Skeletal muscle satellite cell (primary cell): ENCODE results near the gene SLC26A4.
"Not testable (repeated sequence)": the region's sequence is repeated elsewhere in the genome, so short reads cannot be mapped to it uniquely, and the experiment has no call there.

Source experiments
- H3K27me3 ChIP-seq: 2 replicates; pipeline ENCODE4 v1.7.0; 2013; ENCODE audit warnings: low read length; ENCODE audit not compliant: control insufficient read depth, insufficient read depth
- H3K36me3 ChIP-seq: 2 replicates; pipeline ENCODE4 v1.7.0; 2013; ENCODE audit warnings: mild to moderate bottlenecking, control low read depth, low read length; ENCODE audit not compliant: insufficient read depth
- H3K4me1 ChIP-seq: 2 replicates; pipeline ENCODE4 v1.7.0; 2013; ENCODE audit warnings: low read length; ENCODE audit not compliant: control insufficient read depth, insufficient read depth
- H3K4me2 ChIP-seq: 2 replicates; pipeline ENCODE4 v1.7.0; 2013; ENCODE audit warnings: mild to moderate bottlenecking, low read length
- H3K4me3 ChIP-seq: 2 replicates; pipeline ENCODE4 v1.7.0; 2013; ENCODE audit warnings: low read length
- H3K9ac ChIP-seq: 2 replicates; pipeline ENCODE4 v1.7.0; 2013; ENCODE audit warnings: mild to moderate bottlenecking, low read depth, low read length, moderate library complexity
- H3K9me3 ChIP-seq: replicated peaks from 2 replicates; pipeline ENCODE4 v1.7.0; 2013; ENCODE audit warnings: mild to moderate bottlenecking, control low read depth, low read length

SLC26A4 gene

DNA sequence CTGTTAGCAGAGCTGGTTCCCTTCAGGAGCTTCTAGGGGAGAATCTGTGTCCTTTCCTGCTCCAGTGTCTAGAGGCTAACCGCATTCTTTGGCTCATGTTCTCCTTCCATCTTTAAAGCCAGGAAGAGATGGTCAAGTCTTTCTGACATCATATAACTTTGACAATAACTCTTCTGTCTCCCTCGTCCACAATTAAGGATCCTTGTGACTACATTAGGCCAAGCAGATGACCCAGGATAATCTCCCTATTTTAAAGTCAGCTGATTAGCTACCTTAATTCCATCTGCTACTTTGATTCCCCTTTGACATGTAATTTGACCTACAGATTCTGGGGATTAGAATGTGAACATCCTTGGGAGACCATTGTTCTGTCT, 28.1 kb upstream of the SLC26A4 start:
- Histone ChIP-seq H3K4me3 (no peak overlapping the region), H3K9me3 (no peaks in the 10 kb centered on the region), H3K9ac (no peak overlapping the region), H3K27me3 (no peaks in the 10 kb centered on the region), H3K4me2 (no peak overlapping the region), H3K4me1 (no peaks in the 10 kb centered on the region), H3K36me3 (no peaks in the 10 kb centered on the region)

DNA sequence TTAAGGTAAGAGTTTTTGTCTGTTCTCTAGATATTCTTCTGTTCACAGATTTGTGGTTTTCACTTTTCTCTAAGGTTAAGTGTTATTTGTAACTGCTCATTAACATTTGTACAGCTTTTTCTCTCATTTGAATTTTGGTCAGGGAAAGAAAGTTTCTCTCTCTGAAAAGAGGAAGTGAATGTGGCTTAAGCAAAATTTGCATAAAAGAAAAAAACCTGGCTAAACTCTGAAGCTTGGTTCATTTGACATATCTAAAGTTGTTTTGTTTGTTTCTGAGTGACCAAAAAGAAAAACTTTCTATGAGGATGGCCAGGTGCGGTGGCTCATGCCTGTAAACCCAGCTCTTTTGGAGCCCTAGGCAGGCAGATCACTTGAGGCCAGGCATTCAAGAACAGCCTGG, 22.0 kb upstream of the SLC26A4 start:
- H3K4me1 ChIP-seq: peaks cover 8% of the 10 kb centered on the region
- H3K27me3 ChIP-seq: no peaks in the 10 kb centered on the region
- no peaks in the 10 kb centered on the region for H3K9me3 ChIP-seq
- H3K4me3 ChIP-seq: no peak overlapping the region
- H3K4me2 ChIP-seq: no peak overlapping the region
- no peak overlapping the region for H3K9ac ChIP-seq
- H3K36me3 ChIP-seq: no peaks in the 10 kb centered on the region

DNA sequence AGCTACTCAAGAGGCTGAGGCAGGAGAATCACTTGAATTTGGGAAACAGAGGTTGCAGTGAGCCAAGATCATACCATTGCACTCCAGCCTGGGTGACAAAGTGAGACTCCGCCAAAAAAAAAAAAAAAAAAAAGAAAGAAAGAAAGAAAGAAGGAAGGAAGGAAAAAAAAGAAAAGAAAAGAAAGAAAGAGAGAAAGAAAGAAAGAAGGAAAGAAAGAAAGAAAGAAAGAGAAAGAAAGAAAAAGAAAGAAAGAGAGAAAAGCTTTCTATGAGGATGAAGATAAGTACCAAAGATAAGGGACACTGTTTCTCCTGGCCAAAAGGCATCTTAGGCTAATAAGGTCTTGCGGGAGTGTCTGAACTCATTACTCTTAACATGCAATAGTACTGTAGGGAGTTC, 21.6 kb upstream of the SLC26A4 start:
- not testable (repeated sequence) for H3K27me3 ChIP-seq, H3K4me3 ChIP-seq, H3K4me1 ChIP-seq, H3K9me3 ChIP-seq, H3K9ac ChIP-seq, H3K4me2 ChIP-seq, H3K36me3 ChIP-seq

DNA sequence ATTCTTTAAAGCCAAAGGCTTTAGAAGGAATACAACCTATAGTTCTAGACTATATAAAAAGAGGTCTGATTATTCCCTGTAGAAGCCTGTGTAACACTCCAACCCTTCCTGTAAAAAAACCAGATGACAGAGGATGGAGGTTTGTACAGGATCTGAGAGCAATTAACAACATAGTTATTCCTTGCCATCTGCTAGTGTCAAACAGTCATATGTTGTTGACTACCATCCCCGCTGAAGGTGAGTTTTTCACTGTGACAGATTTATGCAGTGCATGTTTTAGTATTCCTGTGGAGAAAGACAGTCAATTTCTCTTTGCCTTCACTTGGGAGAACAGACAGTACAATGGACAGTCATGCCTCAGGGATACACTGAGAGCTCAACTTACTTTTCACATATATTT, 19.0 kb upstream of the SLC26A4 start:
- H3K4me1 ChIP-seq: peaks cover 8% of the 10 kb centered on the region
- H3K4me3 ChIP-seq: no peak overlapping the region
- H3K36me3 ChIP-seq: no peaks in the 10 kb centered on the region
- H3K9ac ChIP-seq: no peak overlapping the region
- no peaks in the 10 kb centered on the region for H3K27me3 ChIP-seq
- H3K4me2 ChIP-seq: no peak overlapping the region
- H3K9me3 ChIP-seq: no peaks in the 10 kb centered on the region

DNA sequence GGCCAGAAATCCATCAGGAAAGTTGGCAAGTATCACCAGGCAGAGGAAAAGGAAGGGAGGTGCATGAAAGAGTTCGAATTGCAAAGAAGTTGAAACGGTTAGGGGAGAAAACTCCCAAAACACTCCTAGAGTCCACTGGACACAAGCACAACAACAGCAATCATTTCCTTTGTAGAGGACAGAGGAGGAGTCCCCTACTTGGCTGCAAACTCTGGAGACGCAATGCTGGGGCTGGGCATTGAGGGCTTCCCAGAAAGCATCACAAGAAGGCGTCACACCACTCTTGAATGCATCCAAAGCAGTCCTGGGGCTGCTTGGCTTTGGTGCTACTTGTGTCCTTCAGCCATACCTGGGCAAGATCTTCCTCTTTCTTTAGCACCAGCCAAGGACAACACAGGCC, 18.1 kb upstream of the SLC26A4 start:
- Histone ChIP-seq H3K9me3 (no peaks in the 10 kb centered on the region), H3K4me2 (no peak overlapping the region), H3K36me3 (no peaks in the 10 kb centered on the region), H3K27me3 (no peaks in the 10 kb centered on the region), H3K9ac (no peak overlapping the region), H3K4me3 (no peak overlapping the region), H3K4me1 (peaks cover 8% of the 10 kb centered on the region)

DNA sequence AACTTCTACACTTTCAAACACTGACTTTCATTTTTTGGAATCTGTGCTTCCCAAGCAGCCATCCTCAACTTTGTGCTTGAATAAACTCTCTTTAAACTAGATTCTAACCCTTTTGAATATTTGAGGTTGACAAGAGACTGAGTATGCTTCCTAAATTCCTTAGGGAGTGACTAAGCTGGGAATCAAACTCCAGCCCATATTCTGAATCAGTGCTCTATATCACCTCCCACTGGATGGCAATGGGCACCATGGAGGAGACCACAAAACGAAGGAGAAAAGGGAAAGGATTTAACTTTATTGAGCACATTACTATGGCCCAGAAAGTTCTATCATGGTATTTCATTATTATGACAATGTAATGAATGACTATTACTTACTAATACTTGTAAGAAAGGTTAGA, 17.2 kb upstream of the SLC26A4 start:
- Histone ChIP-seq H3K27me3 (no peaks in the 10 kb centered on the region), H3K4me2 (no peak overlapping the region), H3K36me3 (no peaks in the 10 kb centered on the region), H3K4me3 (no peak overlapping the region), H3K9ac (no peak overlapping the region), H3K4me1 (peaks cover 8% of the 10 kb centered on the region), H3K9me3 (no peaks in the 10 kb centered on the region)

DNA sequence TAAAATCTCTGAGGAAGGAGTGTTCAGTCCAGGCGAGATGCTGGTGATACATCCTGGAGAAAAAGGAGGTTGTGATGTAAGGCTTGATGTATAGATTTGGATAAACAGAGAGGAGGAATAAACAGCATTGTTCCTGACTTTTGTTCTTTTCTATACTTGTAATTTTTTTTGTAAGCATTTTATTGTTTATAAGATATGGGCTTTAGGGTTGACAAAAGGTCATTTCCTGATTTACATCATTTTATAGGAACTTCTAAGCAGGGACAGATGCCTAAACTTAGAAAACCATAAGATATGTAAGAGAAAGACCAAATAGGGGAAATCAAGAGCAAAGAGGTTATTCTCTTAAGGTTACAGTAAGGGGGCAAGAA, 16.7 kb upstream of the SLC26A4 start:
- Histone ChIP-seq H3K4me1 (peaks cover 8% of the 10 kb centered on the region), H3K27me3 (no peaks in the 10 kb centered on the region), H3K9ac (no peak overlapping the region), H3K4me3 (no peak overlapping the region), H3K36me3 (no peaks in the 10 kb centered on the region), H3K4me2 (no peak overlapping the region), H3K9me3 (no peaks in the 10 kb centered on the region)

DNA sequence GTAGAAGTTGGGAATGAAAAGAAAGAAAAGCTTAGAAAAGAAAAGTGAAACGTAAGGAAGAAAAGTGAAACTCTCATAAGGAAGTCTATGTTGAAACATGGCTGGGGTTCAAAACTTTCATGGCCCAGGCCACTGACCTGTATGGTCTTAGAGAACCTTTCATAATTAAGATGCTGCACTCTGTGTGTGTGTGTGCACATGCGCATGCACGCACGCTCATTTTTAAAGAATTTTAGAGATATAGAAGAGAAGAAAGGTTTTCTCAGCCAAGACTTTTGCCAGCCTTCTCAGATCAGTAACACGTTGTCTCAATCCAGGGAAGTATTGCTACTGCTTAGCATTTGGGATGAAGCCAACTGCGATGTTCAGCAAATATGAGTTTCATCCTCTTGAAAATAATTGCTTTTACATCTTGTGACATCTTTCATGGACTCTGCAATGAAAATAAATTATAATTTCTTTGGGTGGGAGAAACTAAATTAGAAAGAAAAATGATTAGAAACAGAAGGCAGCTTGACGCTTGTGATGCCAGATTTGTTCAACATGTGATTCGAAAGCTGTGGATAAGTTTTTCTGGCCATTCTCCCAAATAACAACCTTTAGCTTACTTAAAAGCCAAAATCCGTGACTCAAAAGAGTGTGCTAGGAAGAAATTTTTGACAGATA, 16.2 kb upstream of the SLC26A4 start:
- Histone ChIP-seq H3K9ac (no peak overlapping the region), H3K9me3 (no peaks in the 10 kb centered on the region), H3K4me1 (peaks cover 8% of the 10 kb centered on the region), H3K4me3 (no peak overlapping the region), H3K4me2 (no peak overlapping the region), H3K27me3 (no peaks in the 10 kb centered on the region), H3K36me3 (no peaks in the 10 kb centered on the region)

DNA sequence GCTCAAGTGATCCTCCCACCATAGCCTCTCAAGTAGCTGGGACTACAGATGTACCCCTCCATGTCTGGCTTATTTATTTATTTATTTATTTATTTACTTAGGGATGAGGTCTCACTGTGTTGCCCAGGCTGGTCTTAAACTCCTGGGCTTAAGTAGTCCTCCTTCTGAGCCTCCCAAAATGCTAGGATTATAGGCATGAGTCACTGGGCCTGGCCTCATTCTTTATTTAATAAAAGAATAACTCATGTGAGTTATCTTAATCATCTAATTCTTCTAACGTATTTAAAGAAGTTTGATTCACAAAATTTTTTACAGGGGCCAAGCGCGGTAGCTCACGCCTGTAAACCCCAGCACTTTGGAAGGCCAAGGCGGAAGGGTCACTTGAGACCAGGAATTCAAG, 8.0 kb upstream of the SLC26A4 start:
- no peaks in the 10 kb centered on the region for H3K9me3 ChIP-seq
- H3K27me3 ChIP-seq: no peaks in the 10 kb centered on the region
- no peaks in the 10 kb centered on the region for H3K4me1 ChIP-seq
- H3K9ac ChIP-seq: no peak overlapping the region
- H3K4me3 ChIP-seq: no peak overlapping the region
- H3K36me3 ChIP-seq: no peaks in the 10 kb centered on the region
- no peak overlapping the region for H3K4me2 ChIP-seq

DNA sequence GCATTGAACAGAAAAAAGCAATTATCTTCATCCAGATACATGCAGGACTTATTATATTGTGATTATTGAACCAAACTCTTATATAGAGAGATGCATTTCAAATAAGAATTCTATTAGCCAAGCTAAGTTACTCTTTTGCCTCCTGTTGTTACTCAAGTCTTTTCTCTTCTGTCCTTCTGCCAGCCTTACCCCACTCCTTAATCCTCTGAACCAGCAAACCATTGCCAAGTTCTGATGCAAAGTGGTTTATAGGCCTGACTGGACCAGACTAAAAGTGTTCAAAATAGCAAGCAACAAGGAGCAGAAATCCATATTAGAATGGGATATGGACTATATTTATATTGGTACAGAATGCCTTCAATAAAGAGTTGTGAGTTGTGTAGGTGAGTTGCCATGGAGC, 2.2 kb upstream of the SLC26A4 start:
- H3K27me3 ChIP-seq: peaks cover 47% of the 10 kb centered on the region
- no peak overlapping the region for H3K4me3 ChIP-seq
- peaks cover 21% of the 10 kb centered on the region for H3K4me1 ChIP-seq
- H3K9me3 ChIP-seq: no peaks in the 10 kb centered on the region
- no peak overlapping the region for H3K4me2 ChIP-seq
- H3K36me3 ChIP-seq: no peaks in the 10 kb centered on the region
- H3K9ac ChIP-seq: no peak overlapping the region

DNA sequence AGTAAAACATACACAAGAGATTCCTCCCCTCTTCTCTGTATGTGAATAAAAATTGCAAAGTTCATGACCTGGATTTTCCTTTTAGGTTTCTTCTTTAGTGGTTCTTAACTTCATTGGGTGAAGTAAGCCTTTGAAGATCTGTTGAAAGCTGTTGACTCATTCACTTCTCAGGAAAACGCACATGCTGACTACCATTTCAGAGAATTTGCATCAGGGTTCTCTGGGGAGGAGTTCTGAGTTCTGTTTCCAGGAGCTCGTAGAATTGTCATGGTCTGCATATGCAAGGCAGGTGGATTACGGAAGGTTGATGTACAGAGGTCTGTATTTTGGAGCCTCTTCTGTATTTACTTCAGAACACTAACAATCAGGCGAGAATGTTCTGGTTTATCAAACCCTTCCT, 962 bp upstream of the SLC26A4 start:
- Histone ChIP-seq H3K4me2 (no peak overlapping the region), H3K27me3 (peaks cover 48% of the 10 kb centered on the region), H3K4me1 (peaks cover 21% of the 10 kb centered on the region), H3K9me3 (no peaks in the 10 kb centered on the region), H3K4me3 (no peak overlapping the region), H3K36me3 (no peaks in the 10 kb centered on the region), H3K9ac (no peak overlapping the region)

DNA sequence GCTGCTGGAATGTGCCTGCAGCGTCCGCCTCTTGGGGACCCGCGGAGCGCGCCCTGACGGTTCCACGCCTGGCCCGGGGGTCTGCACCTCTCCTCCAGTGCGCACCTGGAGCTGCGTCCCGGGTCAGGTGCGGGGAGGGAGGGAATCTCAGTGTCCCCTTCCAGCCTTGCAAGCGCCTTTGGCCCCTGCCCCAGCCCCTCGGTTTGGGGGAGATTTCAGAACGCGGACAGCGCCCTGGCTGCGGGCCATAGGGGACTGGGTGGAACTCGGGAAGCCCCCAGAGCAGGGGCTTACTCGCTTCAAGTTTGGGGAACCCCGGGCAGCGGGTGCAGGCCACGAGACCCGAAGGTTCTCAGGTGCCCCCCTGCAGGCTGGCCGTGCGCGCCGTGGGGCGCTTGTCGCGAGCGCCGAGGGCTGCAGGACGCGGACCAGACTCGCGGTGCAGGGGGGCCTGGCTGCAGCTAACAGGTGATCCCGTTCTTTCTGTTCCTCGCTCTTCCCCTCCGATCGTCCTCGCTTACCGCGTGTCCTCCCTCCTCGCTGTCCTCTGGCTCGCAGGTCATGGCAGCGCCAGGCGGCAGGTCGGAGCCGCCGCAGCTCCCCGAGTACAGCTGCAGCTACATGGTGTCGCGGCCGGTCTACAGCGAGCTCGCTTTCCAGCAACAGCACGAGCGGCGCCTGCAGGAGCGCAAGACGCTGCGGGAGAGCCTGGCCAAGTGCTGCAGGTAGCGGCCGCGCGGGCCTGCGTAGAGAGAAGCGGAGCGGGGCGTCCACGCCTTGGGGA, 645 bp downstream of the SLC26A4 start:
- no peak overlapping the region for H3K9ac ChIP-seq
- H3K27me3 ChIP-seq: peaks cover 54% of the 10 kb centered on the region
- H3K9me3 ChIP-seq: no peaks in the 10 kb centered on the region
- H3K36me3 ChIP-seq: no peaks in the 10 kb centered on the region
- H3K4me3 ChIP-seq: peak overlapping the region; percentile 77
- peaks cover 21% of the 10 kb centered on the region for H3K4me1 ChIP-seq
- H3K4me2 ChIP-seq: peak overlapping the region; percentile 100
